ENCODE data around the gene UNG.

DNA sequence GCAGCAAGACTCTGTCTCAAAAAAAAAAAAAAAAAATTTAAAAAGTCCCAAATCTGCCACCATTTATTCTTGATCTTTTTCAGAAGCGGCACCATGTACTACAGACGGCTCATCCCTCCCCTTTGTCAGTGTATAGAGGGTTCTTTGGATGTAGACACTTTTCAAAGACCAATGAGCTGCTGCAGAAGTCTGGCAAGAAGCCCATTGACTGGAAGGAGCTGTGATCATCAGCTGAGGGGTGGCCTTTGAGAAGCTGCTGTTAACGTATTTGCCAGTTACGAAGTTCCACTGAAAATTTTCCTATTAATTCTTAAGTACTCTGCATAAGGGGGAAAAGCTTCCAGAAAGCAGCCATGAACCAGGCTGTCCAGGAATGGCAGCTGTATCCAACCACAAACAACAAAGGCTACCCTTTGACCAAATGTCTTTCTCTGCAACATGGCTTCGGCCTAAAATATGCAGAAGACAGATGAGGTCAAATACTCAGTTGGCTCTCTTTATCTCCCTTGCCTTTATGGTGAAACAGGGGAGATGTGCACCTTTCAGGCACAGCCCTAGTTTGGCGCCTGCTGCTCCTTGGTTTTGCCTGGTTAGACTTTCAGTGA, 12.5 kb downstream of the UNG start:
- TF ChIP-seq, protein P1, sequence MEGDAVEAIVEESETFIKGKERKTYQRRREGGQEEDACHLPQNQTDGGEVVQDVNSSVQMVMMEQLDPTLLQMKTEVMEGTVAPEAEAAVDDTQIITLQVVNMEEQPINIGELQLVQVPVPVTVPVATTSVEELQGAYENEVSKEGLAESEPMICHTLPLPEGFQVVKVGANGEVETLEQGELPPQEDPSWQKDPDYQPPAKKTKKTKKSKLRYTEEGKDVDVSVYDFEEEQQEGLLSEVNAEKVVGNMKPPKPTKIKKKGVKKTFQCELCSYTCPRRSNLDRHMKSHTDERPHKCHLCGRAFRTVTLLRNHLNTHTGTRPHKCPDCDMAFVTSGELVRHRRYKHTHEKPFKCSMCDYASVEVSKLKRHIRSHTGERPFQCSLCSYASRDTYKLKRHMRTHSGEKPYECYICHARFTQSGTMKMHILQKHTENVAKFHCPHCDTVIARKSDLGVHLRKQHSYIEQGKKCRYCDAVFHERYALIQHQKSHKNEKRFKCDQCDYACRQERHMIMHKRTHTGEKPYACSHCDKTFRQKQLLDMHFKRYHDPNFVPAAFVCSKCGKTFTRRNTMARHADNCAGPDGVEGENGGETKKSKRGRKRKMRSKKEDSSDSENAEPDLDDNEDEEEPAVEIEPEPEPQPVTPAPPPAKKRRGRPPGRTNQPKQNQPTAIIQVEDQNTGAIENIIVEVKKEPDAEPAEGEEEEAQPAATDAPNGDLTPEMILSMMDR (IDR thresholded peaks at IDR 0.05; ENCODE audit: low read length) = no peak
- TF ChIP-seq EZH2 (optimal IDR thresholded peaks at IDR 0.05; ENCODE audit: low read depth, low read length) = no peak
